PC-9 (cell line): ENCODE data around the gene IQGAP3. TPM values are rescaled to one million over a fixed set of nuclear protein-coding genes. Genes with fewer than 3 reads are reported as not detected.

Source experiments
- BruUV-seq: library from RNA; stranded (reverse); fragments of 400-500 nt; replicated peaks from 2 replicates; lab custom pipeline; 2021; lab: Mats Ljungman, UMichigan
- CTCF ChIA-PET: fragments of 300-600 bp; sonication (Branson Sonifier 250); formaldehyde crosslinking; loops from one replicate; lab custom pipeline; 2022; ENCODE audit warnings: antibody characterized with exemption; lab: Charles Lee
- POLR2A ChIA-PET: fragments of 300-600 bp; sonication (Branson Sonifier 250); formaldehyde crosslinking; loops from one replicate; lab custom pipeline; 2022; ENCODE audit warnings: antibody characterized with exemption; ENCODE audit not compliant: unreplicated experiment; lab: Charles Lee
- DNase-seq, 2 experiments: peaks; one replicate each; pipeline versions ENCODE4 v3.0.0 to v3.0.0-alpha.2; 2015 to 2022; ENCODE audit warnings: mixed read lengths in 1 of 2
- H2AFZ ChIP-seq: fragments of 200-600 bp; sonication (generic); 2 replicates; pipeline ENCODE4 v1.8.1; 2017; ENCODE audit warnings: antibody characterized with exemption
- H3F3A ChIP-seq: fragments of 200-600 bp; sonication (generic); 2 replicates; pipeline ENCODE4 v1.8.1; 2017; ENCODE audit warnings: antibody characterized with exemption, mild to moderate bottlenecking, low read depth; ENCODE audit not compliant: insufficient read depth
- H3K27ac ChIP-seq: fragments of 200-600 bp; sonication (generic); 2 replicates; pipeline ENCODE4 v1.6.1; 2016; ENCODE audit warnings: mixed run types
- H3K27me3 ChIP-seq: fragments of 200-600 bp; sonication (generic); 2 replicates; pipeline ENCODE4 v1.6.1; 2016; ENCODE audit warnings: low read depth, mixed run types; ENCODE audit not compliant: insufficient read depth
- H3K36me3 ChIP-seq: fragments of 200-600 bp; sonication (generic); 2 replicates; pipeline ENCODE4 v1.6.1; 2016; ENCODE audit warnings: low read depth, mixed run types
- H3K4me1 ChIP-seq: fragments of 200-600 bp; sonication (generic); replicated peaks from 2 replicates; pipeline ENCODE4 v1.6.1; 2016; ENCODE audit warnings: mixed run types; ENCODE audit not compliant: insufficient read depth
- H3K4me2 ChIP-seq: fragments of 200-600 bp; sonication (generic); 2 replicates; pipeline ENCODE4 v1.6.1; 2017; ENCODE audit warnings: mixed run types
- H3K4me3 ChIP-seq: fragments of 200-600 bp; sonication (generic); 2 replicates; pipeline ENCODE4 v1.6.1; 2016; ENCODE audit warnings: mixed run types
- H3K79me2 ChIP-seq: fragments of 200-600 bp; sonication (generic); 2 replicates; pipeline ENCODE4 v1.6.1; 2017; ENCODE audit warnings: low read depth, mixed run types
- H3K9me2 ChIP-seq: fragments of 200-600 bp; sonication (generic); 2 replicates; pipeline ENCODE4 v1.8.1; 2017; ENCODE audit warnings: mild to moderate bottlenecking; ENCODE audit not compliant: insufficient read depth
- H3K9me3 ChIP-seq: fragments of 200-600 bp; sonication (generic); 2 replicates; pipeline ENCODE4 v1.8.1; 2016; ENCODE audit warnings: low read depth; ENCODE audit not compliant: insufficient read depth
- H4K20me1 ChIP-seq: fragments of 200-600 bp; sonication (generic); 2 replicates; pipeline ENCODE4 v1.8.1; 2017; ENCODE audit not compliant: insufficient read depth
- EZH2 ChIP-seq: fragments of 200-600 bp; sonication (generic); IDR thresholded peaks from 2 replicates; pipeline ENCODE4 v1.8.0; 2017; ENCODE audit warnings: antibody characterized with exemption, low read depth
- intact Hi-C: fragments of 100-400 bp; cut with micrococcal nuclease; formaldehyde crosslinking; loops from one replicate; pipeline ENCODE4 v1.10.0; 2022; ENCODE audit not compliant: unreplicated experiment
- total RNA-seq: library from RNA; stranded (reverse); gene quantifications from 2 replicates; pipeline ENCODE4 v1.2.3, GENCODE V29; 2021
- TF ChIP-seq, protein P1 (sequence below): fragments of 200-600 bp; sonication (generic); conservative IDR thresholded peaks from 2 replicates; pipeline ENCODE4 v1.6.1; 2017; ENCODE audit warnings: mixed run types, antibody characterized with exemption, mild to moderate bottlenecking, moderate library complexity

The IQGAP3 gene
- total RNA-seq, 1 experiment from 2014 or later: 63.1 TPM

DNA sequence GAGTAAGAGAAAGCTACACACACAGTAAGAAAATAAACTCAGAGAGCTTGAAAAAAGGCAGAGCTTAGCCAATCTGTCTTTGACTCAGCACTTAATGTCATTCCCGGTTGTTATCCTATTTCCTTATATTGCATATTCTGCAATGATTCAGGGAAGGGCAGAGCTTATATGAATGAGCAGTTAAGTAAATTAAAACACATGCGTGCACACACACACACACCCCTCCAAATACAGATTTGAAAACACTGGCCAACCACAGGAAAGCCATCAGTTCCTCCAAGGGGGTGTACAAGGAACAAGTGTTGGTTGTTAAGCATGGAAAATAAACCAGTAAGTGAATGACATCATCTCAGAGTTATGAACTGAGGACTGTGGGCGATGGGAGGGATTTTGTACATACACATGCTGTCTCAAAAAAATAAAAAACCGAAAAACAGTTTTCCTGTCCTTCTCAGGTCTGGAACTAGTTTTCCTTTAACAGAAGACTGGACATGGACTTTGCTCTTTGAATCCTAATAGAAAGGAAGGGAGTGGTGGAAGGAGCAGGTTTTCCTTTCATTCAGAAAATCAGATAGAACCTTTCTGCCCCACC, 1.0 kb downstream of the IQGAP3 start:
- Histone ChIP-seq H3K27me3 (no peaks in the 10 kb centered on the region), H3K79me2 (peaks cover 15% of the 10 kb centered on the region), H2AFZ (peak overlapping the region; percentile 56; the same call in 1 of the 2 replicates), H3K4me3 (peak overlapping the region; percentile 77), H3K36me3 (0 out of 2 replicates have a peak, but pooled peaks cover 11% of the 10 kb centered on the region), H3K4me1 (peaks cover 14% of the 10 kb centered on the region), H3F3A (peaks cover 12% of the 10 kb centered on the region; the same call in 1 of the 2 replicates), H3K4me2 (peak overlapping the region; percentile 84), H3K9me3 (no peaks in the 10 kb centered on the region), H3K9me2 (no peaks in the 10 kb centered on the region), H4K20me1 (no peaks in the 10 kb centered on the region), H3K27ac (peak overlapping the region; percentile 76)
- intact Hi-C loops: loop anchor here (1.0 to 5.0 kb wide), 2 partner anchors 69 to 115 kb away; partner anchors contain the start of gene MEF2D
- TF ChIP-seq, protein P1, sequence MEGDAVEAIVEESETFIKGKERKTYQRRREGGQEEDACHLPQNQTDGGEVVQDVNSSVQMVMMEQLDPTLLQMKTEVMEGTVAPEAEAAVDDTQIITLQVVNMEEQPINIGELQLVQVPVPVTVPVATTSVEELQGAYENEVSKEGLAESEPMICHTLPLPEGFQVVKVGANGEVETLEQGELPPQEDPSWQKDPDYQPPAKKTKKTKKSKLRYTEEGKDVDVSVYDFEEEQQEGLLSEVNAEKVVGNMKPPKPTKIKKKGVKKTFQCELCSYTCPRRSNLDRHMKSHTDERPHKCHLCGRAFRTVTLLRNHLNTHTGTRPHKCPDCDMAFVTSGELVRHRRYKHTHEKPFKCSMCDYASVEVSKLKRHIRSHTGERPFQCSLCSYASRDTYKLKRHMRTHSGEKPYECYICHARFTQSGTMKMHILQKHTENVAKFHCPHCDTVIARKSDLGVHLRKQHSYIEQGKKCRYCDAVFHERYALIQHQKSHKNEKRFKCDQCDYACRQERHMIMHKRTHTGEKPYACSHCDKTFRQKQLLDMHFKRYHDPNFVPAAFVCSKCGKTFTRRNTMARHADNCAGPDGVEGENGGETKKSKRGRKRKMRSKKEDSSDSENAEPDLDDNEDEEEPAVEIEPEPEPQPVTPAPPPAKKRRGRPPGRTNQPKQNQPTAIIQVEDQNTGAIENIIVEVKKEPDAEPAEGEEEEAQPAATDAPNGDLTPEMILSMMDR: no peak
- TF ChIP-seq EZH2: no peak
- peak; percentile 33 to 84 for DNase-seq
- ChIA-PET POLR2A (interaction anchor here (0.7 kb wide), 1 partner anchor 55 kb away, joined by 3 read pairs; no protein-coding TSS in a partner anchor), CTCF (interaction anchor here (0.8 kb wide), 1 partner anchor 11 kb away, joined by 3 read pairs; no protein-coding TSS in a partner anchor)
- BruUV-seq: no TSS peak

DNA sequence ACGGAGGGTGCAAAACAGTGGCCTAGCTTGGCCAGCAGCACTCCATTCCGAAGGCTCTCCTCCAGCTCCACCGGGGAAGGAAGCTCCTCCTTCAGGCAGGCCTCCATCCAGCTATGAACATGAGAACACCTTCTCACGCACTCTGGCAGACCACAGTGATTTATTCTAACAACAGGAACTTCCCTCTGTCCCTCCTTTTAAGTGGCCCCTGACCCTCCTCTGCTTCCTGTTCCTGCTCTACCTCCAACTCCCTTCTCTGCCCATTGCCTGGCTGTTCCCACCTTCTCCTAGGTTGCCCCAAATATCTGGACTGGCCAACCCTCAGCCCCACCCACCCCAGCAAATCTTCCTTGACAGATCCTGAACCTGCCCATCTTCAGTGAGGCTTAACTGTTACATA, 5.9 kb downstream of the IQGAP3 start:
- peaks cover 15% of the 10 kb centered on the region for H3K79me2 ChIP-seq
- CTCF ChIA-PET: interaction anchor here (0.6 kb wide), 1 partner anchor 35 kb away, joined by 3 read pairs; no protein-coding TSS in a partner anchor
- H3K4me3 ChIP-seq: no peak overlapping the region
- peaks cover 13% of the 10 kb centered on the region for H3K4me1 ChIP-seq
- no TSS peak for BruUV-seq
- H2AFZ ChIP-seq: no peak overlapping the region
- H3F3A ChIP-seq: peaks cover 6% of the 10 kb centered on the region; the same call in 1 of the 2 replicates
- no peak for DNase-seq
- POLR2A ChIA-PET: interaction anchor here (0.6 kb wide), 1 partner anchor 48 kb away, joined by 3 read pairs; no protein-coding TSS in a partner anchor
- intact Hi-C loops: no loop called here
- no peaks in the 10 kb centered on the region for H3K9me3 ChIP-seq
- no peak for TF ChIP-seq EZH2
- TF ChIP-seq, protein P1: no peak
- no peak overlapping the region for H3K4me2 ChIP-seq
- H3K9me2 ChIP-seq: no peaks in the 10 kb centered on the region
- no peak overlapping the region for H3K27ac ChIP-seq
- H4K20me1 ChIP-seq: no peaks in the 10 kb centered on the region
- peaks cover 26% of the 10 kb centered on the region for H3K36me3 ChIP-seq
- H3K27me3 ChIP-seq: no peaks in the 10 kb centered on the region

DNA sequence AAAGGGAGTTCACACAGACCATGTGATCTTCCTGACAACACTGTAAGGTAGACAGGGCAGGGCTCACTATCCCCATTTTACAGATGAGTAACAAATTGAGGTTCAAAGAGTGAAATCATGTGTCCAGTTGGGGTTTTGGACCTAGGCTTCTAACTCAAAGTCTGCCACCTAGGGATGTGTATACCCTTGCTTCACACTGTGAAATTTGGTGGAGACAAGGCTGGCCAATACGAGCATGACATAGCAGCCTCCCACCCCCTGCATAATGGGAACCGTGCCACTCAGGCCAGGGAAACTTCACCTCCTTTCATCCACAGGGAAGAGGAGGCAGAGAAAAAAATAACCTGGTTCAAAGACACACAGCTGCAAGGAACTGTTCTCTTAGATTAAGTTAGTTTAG, 6.8 kb downstream of the IQGAP3 start:
- intact Hi-C loops: no loop called here
- H3K9me3 ChIP-seq: no peaks in the 10 kb centered on the region
- peaks cover 4% of the 10 kb centered on the region for H3K4me1 ChIP-seq
- no peaks in the 10 kb centered on the region for H4K20me1 ChIP-seq
- peaks cover 31% of the 10 kb centered on the region for H3K36me3 ChIP-seq
- H3K27ac ChIP-seq: no peak overlapping the region
- H3K4me3 ChIP-seq: no peak overlapping the region
- TF ChIP-seq, protein P1: no peak
- TF ChIP-seq EZH2: no peak
- peaks cover 9% of the 10 kb centered on the region for H3K79me2 ChIP-seq
- no TSS peak for BruUV-seq
- H2AFZ ChIP-seq: no peak overlapping the region
- ChIA-PET CTCF (no interaction called here), POLR2A (interaction anchor here (0.5 kb wide), 1 partner anchor 99 kb away, joined by 4 read pairs; no protein-coding TSS in a partner anchor)
- H3K4me2 ChIP-seq: no peak overlapping the region
- no peaks in the 10 kb centered on the region for H3K27me3 ChIP-seq
- DNase-seq: no peak
- H3F3A ChIP-seq: no peaks in the 10 kb centered on the region
- no peaks in the 10 kb centered on the region for H3K9me2 ChIP-seq
